Mucosa of gallbladder (tissue), 1 donor: Measurements from ENCODE around the gene FAM149B1. TPM values are rescaled to one million over a fixed set of nuclear protein-coding genes. Genes with fewer than 3 reads are reported as not detected.
"Not testable (repeated sequence)": the region's sequence is repeated elsewhere in the genome, so short reads cannot be mapped to it uniquely, and the experiment has no call there.

Experiments used
- DNase-seq: peaks from one replicate; pipeline ENCODE4 v3.0.0-alpha.2; 2020; ENCODE audit warnings: low spot score
- total RNA-seq: library from RNA; stranded (reverse); gene quantifications from one replicate; pipeline ENCODE4 v1.2.1, GENCODE V29; 2021
- donor health status: DM: no; HTN: no; CAD: no.

Gene FAM149B1
- total RNA-seq = 27.9 TPM

GRCh38 chr10:73167783-73168464 lies at the start of gene FAM149B1, which contains the start of gene ECD:
TSS of gene FAM149B1 (plus strand) at chr10:73168119. CDS start at chr10:73168340, 221 bp downstream.
TSS of gene ECD (minus strand) at chr10:73168008. CDS start at chr10:73163937, 4,071 bp downstream.
- DNase-seq = peak; percentile 93

- no peak for DNase-seq
Observed at GRCh38 chr10:73119457-73119856, 48.5 kb upstream of the FAM149B1 start.

- no peak for DNase-seq
Observed at GRCh38 chr10:73119952-73120351, 48.0 kb upstream of the FAM149B1 start.

- no peak for DNase-seq
Observed at GRCh38 chr10:73126343-73126742, 41.6 kb upstream of the FAM149B1 start.

GRCh38 chr10:73131301-73131700 lies 36.6 kb upstream of the FAM149B1 start:
- DNase-seq = no peak

- no peak for DNase-seq
Observed at GRCh38 chr10:73131913-73132686, 35.8 kb upstream of the FAM149B1 start.

- DNase-seq = no peak
Observed at GRCh38 chr10:73134727-73135126, 33.2 kb upstream of the FAM149B1 start.

- peak; percentile 13 for DNase-seq
Observed at GRCh38 chr10:73136627-73137026, 31.3 kb upstream of the FAM149B1 start.

GRCh38 chr10:73139251-73139650 lies 28.7 kb upstream of the FAM149B1 start:
- DNase-seq = no peak

- no peak for DNase-seq
Observed at GRCh38 chr10:73141603-73142002, 26.3 kb upstream of the FAM149B1 start.

GRCh38 chr10:73150633-73151413 lies 17.1 kb upstream of the FAM149B1 start:
- DNase-seq = not testable (repeated sequence)

- no peak for DNase-seq
Observed at GRCh38 chr10:73152009-73152408, 15.9 kb upstream of the FAM149B1 start.

GRCh38 chr10:73156054-73156453 lies 11.9 kb upstream of the FAM149B1 start:
- DNase-seq = no peak

- peak; percentile 67 for DNase-seq
Observed at GRCh38 chr10:73159038-73159648, 8.8 kb upstream of the FAM149B1 start.

GRCh38 chr10:73161079-73161478 lies 6.8 kb upstream of the FAM149B1 start:
- no peak for DNase-seq

GRCh38 chr10:73161662-73162061 lies 6.3 kb upstream of the FAM149B1 start:
- no peak for DNase-seq

GRCh38 chr10:73163096-73163495 lies 4.8 kb upstream of the FAM149B1 start:
- DNase-seq = no peak

- no peak for DNase-seq
Observed at GRCh38 chr10:73166972-73167371, 947 bp upstream of the FAM149B1 start.

- no peak for DNase-seq
Observed at GRCh38 chr10:73167458-73167782, 499 bp upstream of the FAM149B1 start.

GRCh38 chr10:73168465-73168803 lies 515 bp downstream of the FAM149B1 start:
- no peak for DNase-seq

GRCh38 chr10:73169320-73169719 lies 1.4 kb downstream of the FAM149B1 start:
- DNase-seq = no peak

- no peak for DNase-seq
Observed at GRCh38 chr10:73172867-73173266, 4.9 kb downstream of the FAM149B1 start.
